Measurements from ENCODE around the gene ZNF354C. TPM values are rescaled to one million over a fixed set of nuclear protein-coding genes. Genes with fewer than 3 reads are reported as not detected.

Gene ZNF354C
- total RNA-seq, 3 donors from 2014 or later = 7.4 to 11.6 (median 8.2) TPM

DNA sequence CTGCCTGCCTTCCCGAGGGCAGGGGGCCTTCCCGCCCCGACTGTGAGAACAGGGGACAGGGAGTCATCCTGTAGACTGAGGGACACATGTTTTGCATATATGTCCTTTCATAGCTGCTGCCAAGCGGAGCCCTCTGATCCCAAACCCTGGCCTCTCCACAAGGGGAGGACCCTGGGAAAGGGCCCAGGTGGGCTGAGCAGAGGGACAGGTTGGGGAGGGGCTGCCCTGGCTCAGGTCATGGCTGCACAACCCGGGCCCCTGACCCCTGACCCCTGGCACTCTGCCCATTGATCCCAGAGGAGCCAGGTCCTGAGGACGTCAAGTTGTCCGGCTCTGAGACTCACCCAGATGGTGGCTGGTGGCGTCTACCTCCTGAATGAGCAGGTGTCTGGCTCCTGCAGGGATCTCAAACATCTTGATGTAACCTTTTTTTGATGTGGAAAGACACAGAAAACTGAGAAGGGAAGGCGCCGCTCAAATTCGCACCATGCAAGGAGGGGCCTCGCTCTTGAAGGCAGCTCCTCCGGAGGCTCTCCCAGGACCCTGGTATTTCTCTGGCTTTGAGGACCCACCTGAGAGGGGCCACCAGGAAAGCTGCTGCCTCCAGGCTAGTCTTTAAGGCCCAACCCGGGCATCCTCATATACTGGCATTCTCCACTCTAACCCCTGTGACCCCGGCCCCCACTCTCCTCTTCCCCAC is 71.9 kb downstream of the ZNF354C start:
- H3K9me3 ChIP-seq = no peaks in the 10 kb centered on the region
- H3K27ac ChIP-seq = no peak overlapping the region
- no peak overlapping the region for H3K4me3 ChIP-seq
- DNase-seq (ENCODE audit: low spot score in 2 of 2) = no peak
- intact Hi-C loops (cut with DNase I; ENCODE audit: low total_unique reads) = no loop called here
- no peaks in the 10 kb centered on the region for H3K27me3 ChIP-seq
- H3K36me3 ChIP-seq = no peaks in the 10 kb centered on the region
- H3K4me1 ChIP-seq = no peaks in the 10 kb centered on the region
- TF ChIP-seq POLR2AphosphoS5 (IDR thresholded peaks at IDR 0.05) (no peak), POLR2A (IDR thresholded peaks at IDR 0.05) (no peak)
- TF ChIP-seq, protein P1, sequence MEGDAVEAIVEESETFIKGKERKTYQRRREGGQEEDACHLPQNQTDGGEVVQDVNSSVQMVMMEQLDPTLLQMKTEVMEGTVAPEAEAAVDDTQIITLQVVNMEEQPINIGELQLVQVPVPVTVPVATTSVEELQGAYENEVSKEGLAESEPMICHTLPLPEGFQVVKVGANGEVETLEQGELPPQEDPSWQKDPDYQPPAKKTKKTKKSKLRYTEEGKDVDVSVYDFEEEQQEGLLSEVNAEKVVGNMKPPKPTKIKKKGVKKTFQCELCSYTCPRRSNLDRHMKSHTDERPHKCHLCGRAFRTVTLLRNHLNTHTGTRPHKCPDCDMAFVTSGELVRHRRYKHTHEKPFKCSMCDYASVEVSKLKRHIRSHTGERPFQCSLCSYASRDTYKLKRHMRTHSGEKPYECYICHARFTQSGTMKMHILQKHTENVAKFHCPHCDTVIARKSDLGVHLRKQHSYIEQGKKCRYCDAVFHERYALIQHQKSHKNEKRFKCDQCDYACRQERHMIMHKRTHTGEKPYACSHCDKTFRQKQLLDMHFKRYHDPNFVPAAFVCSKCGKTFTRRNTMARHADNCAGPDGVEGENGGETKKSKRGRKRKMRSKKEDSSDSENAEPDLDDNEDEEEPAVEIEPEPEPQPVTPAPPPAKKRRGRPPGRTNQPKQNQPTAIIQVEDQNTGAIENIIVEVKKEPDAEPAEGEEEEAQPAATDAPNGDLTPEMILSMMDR (IDR thresholded peaks at IDR 0.05) = no peak

DNA sequence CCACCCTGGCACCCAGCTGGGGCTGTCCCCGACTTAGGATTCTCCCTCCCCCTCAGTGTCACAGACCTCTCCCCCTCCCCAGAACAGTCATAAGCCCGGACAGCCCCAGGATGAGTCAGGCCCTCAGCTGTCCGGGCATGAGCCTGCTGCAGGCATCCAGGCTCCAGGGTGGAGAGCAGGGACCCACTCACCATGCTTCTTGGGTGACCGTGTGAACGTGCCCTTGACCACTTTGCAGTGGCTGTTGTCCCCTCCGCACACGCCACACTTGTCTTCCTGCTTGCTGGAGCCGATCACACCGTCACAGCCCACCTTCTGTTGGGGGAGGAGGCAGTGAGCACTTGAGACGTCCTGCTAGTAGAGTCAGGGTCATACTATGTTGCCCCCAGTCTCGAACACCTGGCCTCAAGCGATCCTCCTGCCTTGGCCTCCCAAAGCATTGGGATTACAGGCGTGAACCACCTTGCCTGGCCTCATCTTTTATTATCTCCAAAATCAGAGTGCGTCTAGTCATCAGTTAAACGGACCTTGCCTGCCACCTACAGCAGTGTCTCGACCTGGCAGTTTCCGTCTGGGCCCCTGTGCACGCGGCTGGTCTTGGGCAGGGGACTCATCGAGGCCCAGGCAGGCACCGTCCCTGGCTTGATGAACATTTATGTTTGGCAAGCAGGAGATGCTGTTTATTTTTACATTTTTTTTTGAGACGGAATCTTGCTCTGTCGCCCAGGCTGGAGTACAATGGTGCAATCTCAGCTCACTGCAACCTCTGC is 72.6 kb downstream of the ZNF354C start:
- Histone ChIP-seq H3K9me3 (no peaks in the 10 kb centered on the region), H3K4me1 (no peaks in the 10 kb centered on the region), H3K36me3 (no peaks in the 10 kb centered on the region), H3K27ac (no peak overlapping the region), H3K4me3 (no peak overlapping the region), H3K27me3 (no peaks in the 10 kb centered on the region)
- DNase-seq (ENCODE audit: low spot score in 2 of 2) = no peak
- intact Hi-C loops (cut with DNase I; ENCODE audit: low total_unique reads) = no loop called here
- TF ChIP-seq, protein P1 (IDR thresholded peaks at IDR 0.05) = no peak
- TF ChIP-seq POLR2A (IDR thresholded peaks at IDR 0.05) (no peak), POLR2AphosphoS5 (IDR thresholded peaks at IDR 0.05) (no peak)

Other genes starting within 250 kb of the ZNF354C start
- 10 to 100 TPM; 15.7 to 40.7 (median 29.8) TPM for gene ZNF354B, start 200.4 kb upstream of the ZNF354C start, total RNA-seq
- gene ZFP2, start 164.5 kb upstream of the ZNF354C start, total RNA-seq = 1 to 10 TPM; 2.1 to 6.7 (median 2.6) TPM
- 1 to 10 TPM; 1.9 to 5.2 (median 4.2) TPM for gene ZNF454, start 119.2 kb upstream of the ZNF354C start, total RNA-seq
- not detected for gene GRM6, start 65.1 kb upstream of the ZNF354C start, total RNA-seq
- 10 to 100 TPM in 1 of 3 donors, 1 to 10 TPM in 2; 4.8 to 13.8 (median 7.9) TPM for gene ZNF879, start 36.6 kb upstream of the ZNF354C start, total RNA-seq

All from breast epithelium (tissue), 4 donors.